Aorta (tissue), 5 donors: Measurements from ENCODE around the gene TYK2. TPM values are rescaled to one million over a fixed set of nuclear protein-coding genes. Genes with fewer than 3 reads are reported as not detected.

Experiments used
- ATAC-seq: fragments of 200-7000 bp; cut with Tn5 transposase; one replicate; pipeline ENCODE4 v1.9.1; 2022; ENCODE audit warnings: moderate library complexity; ENCODE audit not compliant: low FRiP score
- DNase-seq, 2 donors: peaks; one replicate each; pipeline ENCODE4 v3.0.0-alpha.2; 2020
- H3K27ac ChIP-seq, 2 donors: one replicate each; pipeline ENCODE4 v1.5.1; 2013; ENCODE audit warnings: low read length in 2 of 2, mild to moderate bottlenecking in 2 of 2, moderate library complexity in 2 of 2, control low read depth in 1 of 2, inconsistent platforms in 1 of 2, low read depth in 1 of 2
- H3K27me3 ChIP-seq, 2 donors: one replicate each; pipeline ENCODE4 v1.6.1; 2013; ENCODE audit warnings: control low read depth in 1 of 2, low read length in 1 of 2, mild to moderate bottlenecking in 1 of 2, moderate library complexity in 1 of 2; ENCODE audit not compliant: insufficient read depth in 2 of 2, control insufficient read depth in 1 of 2
- H3K36me3 ChIP-seq, 2 donors: one replicate each; pipeline ENCODE4 v1.6.1; 2013; ENCODE audit warnings: control low read depth in 1 of 2, low read length in 1 of 2, mild to moderate bottlenecking in 1 of 2; ENCODE audit not compliant: insufficient read depth in 2 of 2, control insufficient read depth in 1 of 2
- H3K4me1 ChIP-seq, 2 donors: one replicate each; pipeline ENCODE4 v1.6.1; 2013; ENCODE audit warnings: low read length in 2 of 2, control low read depth in 1 of 2, mild to moderate bottlenecking in 1 of 2, moderate library complexity in 1 of 2; ENCODE audit not compliant: insufficient read depth in 2 of 2, control insufficient read depth in 1 of 2
- H3K4me3 ChIP-seq, 2 donors: one replicate each; pipeline ENCODE4 v1.5.1; 2013; ENCODE audit warnings: low read length in 2 of 2, control low read depth in 1 of 2, mild to moderate bottlenecking in 1 of 2
- H3K9me3 ChIP-seq: one replicate; pipeline ENCODE4 v1.6.1; 2013; ENCODE audit warnings: mild to moderate bottlenecking, low read length; ENCODE audit not compliant: control insufficient read depth
- WGBS, 2 donors: extraction: QIAGEN DNeasy Blood & Tissue Kit; methylation state at CpG; one replicate each; pipeline ENCODE4 v1.1.7; 2013; 5-methylcytosine and 5-hydroxymethylcytosine counted together
- intact Hi-C, 2 donors: fragments of 100-400 bp; cut with DNase I; formaldehyde crosslinking; loops; one replicate each; pipeline versions ENCODE4 v1.14.2 to v1.15.0; 2022
- polyA plus RNA-seq, 2 donors: library from polyadenylated mRNA; stranded (reverse); fragments of 200-250 nt; gene quantifications; one replicate each; pipeline ENCODE4 v1.2.3, GENCODE V29; 2013
- total RNA-seq, 2 donors: library from RNA; stranded (reverse); fragmentation: NEBNext Ultra II Directional; extraction: Animal tissue kit (Norgen Biotek cat#: 25700); gene quantifications; one replicate each; pipeline ENCODE4 v1.2.1, GENCODE V29; 2021
- donor health status: healthy with polysubstance abuse.
- donor health status: Bipolar disorder and iron deficiency.
- donor health status: DM: no; HTN: no; CAD: no.
- donor health status: DM: no; HTN: no; CAD: no.
- donor health status: DM: yes; HTN: yes; CAD: no.

TYK2 gene
- total and polyA plus RNA-seq, 4 donors: 33.2 to 253 (median 106) TPM

- no peak for DNase-seq
- intact Hi-C loops: no loop called here
- Histone ChIP-seq H3K36me3 (peaks cover 0 to 9% of the 10 kb centered on the region in 2 donors), H3K27me3 (no peaks in the 10 kb centered on the region), H3K9me3 (no peaks in the 10 kb centered on the region), H3K4me1 (no peaks in the 10 kb centered on the region), H3K4me3 (no peak overlapping the region), H3K27ac (no peak overlapping the region)
- 94 to 96% methylated on average over 41 of the region's 41 CpGs for WGBS, 2 donors
- no peak for ATAC-seq
Observed at GRCh38 chr19:10328558-10329429, 51.6 kb downstream of the TYK2 start.

GRCh38 chr19:10327793-10328192 lies 52.6 kb downstream of the TYK2 start:
- Histone ChIP-seq H3K4me3 (no peak overlapping the region), H3K27me3 (no peaks in the 10 kb centered on the region), H3K36me3 (peaks cover 0 to 9% of the 10 kb centered on the region in 2 donors), H3K27ac (no peak overlapping the region), H3K9me3 (no peaks in the 10 kb centered on the region), H3K4me1 (no peaks in the 10 kb centered on the region)
- WGBS, 2 donors: 87 to 91% methylated on average over 7 of the region's 7 CpGs
- no peak for ATAC-seq
- DNase-seq: no peak
- intact Hi-C loops: no loop called here

- intact Hi-C loops: no loop called here
- Histone ChIP-seq H3K4me1 (no peaks in the 10 kb centered on the region), H3K27me3 (no peaks in the 10 kb centered on the region), H3K9me3 (no peaks in the 10 kb centered on the region), H3K4me3 (no peak overlapping the region), H3K36me3 (peaks cover 0 to 9% of the 10 kb centered on the region in 2 donors), H3K27ac (no peak overlapping the region)
- DNase-seq (no peak), ATAC-seq (no peak)
- WGBS, 2 donors: 87 to 94% methylated on average over 8 of the region's 8 CpGs
Observed at GRCh38 chr19:10325732-10326131, 54.6 kb downstream of the TYK2 start.

- 91% methylated on average over 19 of the region's 19 CpGs for WGBS, 2 donors
- Histone ChIP-seq H3K4me3 (no peak overlapping the region), H3K36me3 (peaks cover 0 to 7% of the 10 kb centered on the region in 2 donors), H3K9me3 (no peaks in the 10 kb centered on the region), H3K4me1 (no peaks in the 10 kb centered on the region), H3K27me3 (no peaks in the 10 kb centered on the region), H3K27ac (no peak overlapping the region)
- DNase-seq (no peak), ATAC-seq (no peak)
- intact Hi-C loops: no loop called here
Observed at GRCh38 chr19:10321874-10322835, 58.2 kb downstream of the TYK2 start.

GRCh38 chr19:10321417-10321797 lies 59.0 kb downstream of the TYK2 start:
- 87 to 90% methylated on average over 11 of the region's 11 CpGs for WGBS, 2 donors
- intact Hi-C loops: no loop called here
- Histone ChIP-seq H3K9me3 (no peaks in the 10 kb centered on the region), H3K36me3 (peaks cover 0 to 7% of the 10 kb centered on the region in 2 donors), H3K27ac (no peak overlapping the region), H3K4me1 (no peaks in the 10 kb centered on the region), H3K4me3 (no peak overlapping the region), H3K27me3 (no peaks in the 10 kb centered on the region)
- ATAC-seq: no peak
- no peak for DNase-seq

- Histone ChIP-seq H3K4me3 (no peak overlapping the region), H3K4me1 (no peaks in the 10 kb centered on the region), H3K27ac (no peak overlapping the region), H3K36me3 (peaks cover 0 to 7% of the 10 kb centered on the region in 2 donors), H3K9me3 (no peaks in the 10 kb centered on the region), H3K27me3 (no peaks in the 10 kb centered on the region)
- intact Hi-C loops: no loop called here
- no peak for ATAC-seq
- no peak for DNase-seq
- WGBS, 2 donors: 92 to 97% methylated on average over 28 to 32 of the region's 32 CpGs
Observed at GRCh38 chr19:10320602-10321416, 59.6 kb downstream of the TYK2 start.

- Histone ChIP-seq H3K4me3 (no peak overlapping the region), H3K27ac (no peak overlapping the region), H3K27me3 (no peaks in the 10 kb centered on the region), H3K4me1 (no peaks in the 10 kb centered on the region), H3K9me3 (no peaks in the 10 kb centered on the region), H3K36me3 (peaks cover 0 to 5% of the 10 kb centered on the region in 2 donors)
- intact Hi-C loops: no loop called here
- WGBS, 2 donors: 86 to 92% methylated on average over 13 of the region's 13 CpGs
- no peak for ATAC-seq
- DNase-seq: no peak
Observed at GRCh38 chr19:10318807-10319682, 61.3 kb downstream of the TYK2 start.
